T-helper 1 cell treated with Interleukin-12 subunit alpha and Interleukin-12 subunit beta and Interleukin-4 antibody, amounts not matched to agents 30 μg/mL and 1 μg/mL, for 36 hours (primary cell): ENCODE results near the gene C2orf92.
A peak's percentile ranks its signal among the peaks of the same experiment; 100 is the strongest.

ENCODE experiments used
- H3K27ac Mint-ChIP-seq: one replicate; pipeline ENCODE4 v1.8.0; 2021; ENCODE audit warnings: mild to moderate bottlenecking, mixed read lengths
- H3K27me3 Mint-ChIP-seq: one replicate; pipeline ENCODE4 v1.8.0; 2021; ENCODE audit warnings: low read depth, mixed read lengths
- H3K36me3 Mint-ChIP-seq: one replicate; pipeline ENCODE4 v1.8.0; 2021; ENCODE audit warnings: low read depth, mixed read lengths
- H3K4me1 Mint-ChIP-seq: one replicate; pipeline ENCODE4 v1.8.0; 2021; ENCODE audit warnings: low read depth, mixed read lengths
- H3K4me3 Mint-ChIP-seq: one replicate; pipeline ENCODE4 v1.8.0; 2021; ENCODE audit warnings: mild to moderate bottlenecking, moderate library complexity, mixed read lengths
- H3K9me3 Mint-ChIP-seq: one replicate; pipeline ENCODE4 v1.8.0; 2021; ENCODE audit warnings: mixed read lengths

The C2orf92 gene

GRCh38 chr2:97742381-97742847, 72.9 kb downstream of the C2orf92 start:
- Mint-ChIP-seq H3K27ac (peak overlapping the region; percentile 93), H3K27me3 (no peaks in the 10 kb centered on the region), H3K36me3 (peaks cover 43% of the 10 kb centered on the region), H3K4me1 (peaks cover 56% of the 10 kb centered on the region), H3K4me3 (peak overlapping the region; percentile 66), H3K9me3 (no peaks in the 10 kb centered on the region)

- Mint-ChIP-seq H3K27me3 (no peaks in the 10 kb centered on the region), H3K36me3 (peaks cover 35% of the 10 kb centered on the region), H3K9me3 (no peaks in the 10 kb centered on the region), H3K4me1 (peaks cover 62% of the 10 kb centered on the region), H3K27ac (peak overlapping the region; percentile 93), H3K4me3 (no peak overlapping the region)
Observed at GRCh38 chr2:97743913-97744312, 74.4 kb downstream of the C2orf92 start.

GRCh38 chr2:97745474-97746174, 76.1 kb downstream of the C2orf92 start:
- H3K27ac Mint-ChIP-seq: peak overlapping the region; percentile 18
- no peaks in the 10 kb centered on the region for H3K27me3 Mint-ChIP-seq
- H3K4me1 Mint-ChIP-seq: peaks cover 60% of the 10 kb centered on the region
- H3K4me3 Mint-ChIP-seq: peak overlapping the region; percentile 22
- H3K36me3 Mint-ChIP-seq: peaks cover 28% of the 10 kb centered on the region
- no peaks in the 10 kb centered on the region for H3K9me3 Mint-ChIP-seq

GRCh38 chr2:97747285-97747684, 77.8 kb downstream of the C2orf92 start:
- peaks cover 45% of the 10 kb centered on the region for H3K4me1 Mint-ChIP-seq
- no peaks in the 10 kb centered on the region for H3K27me3 Mint-ChIP-seq
- peaks cover 26% of the 10 kb centered on the region for H3K36me3 Mint-ChIP-seq

GRCh38 chr2:97747716-97748115, 78.2 kb downstream of the C2orf92 start:
- Mint-ChIP-seq H3K27me3 (no peaks in the 10 kb centered on the region), H3K4me3 (no peak overlapping the region), H3K27ac (no peak overlapping the region), H3K36me3 (peaks cover 24% of the 10 kb centered on the region), H3K4me1 (peaks cover 41% of the 10 kb centered on the region), H3K9me3 (no peaks in the 10 kb centered on the region)

More at GRCh38 chr2:97747285-97747684, 77.8 kb downstream of the C2orf92 start:
- Mint-ChIP-seq H3K27ac (no peak overlapping the region), H3K4me3 (no peak overlapping the region), H3K9me3 (no peaks in the 10 kb centered on the region)

- Mint-ChIP-seq H3K9me3 (no peaks in the 10 kb centered on the region), H3K27me3 (no peaks in the 10 kb centered on the region), H3K4me3 (no peak overlapping the region), H3K36me3 (peaks cover 10% of the 10 kb centered on the region), H3K4me1 (peaks cover 24% of the 10 kb centered on the region), H3K27ac (no peak overlapping the region)
Observed at GRCh38 chr2:97749581-97749980, 80.1 kb downstream of the C2orf92 start.

GRCh38 chr2:97750017-97750416, 80.5 kb downstream of the C2orf92 start:
- H3K4me1 Mint-ChIP-seq: peaks cover 22% of the 10 kb centered on the region
- no peaks in the 10 kb centered on the region for H3K27me3 Mint-ChIP-seq
- H3K4me3 Mint-ChIP-seq: no peak overlapping the region
- no peak overlapping the region for H3K27ac Mint-ChIP-seq
- no peaks in the 10 kb centered on the region for H3K9me3 Mint-ChIP-seq
- peaks cover 12% of the 10 kb centered on the region for H3K36me3 Mint-ChIP-seq

GRCh38 chr2:97751752-97752151, 82.2 kb downstream of the C2orf92 start:
- Mint-ChIP-seq H3K4me3 (no peak overlapping the region), H3K27me3 (no peaks in the 10 kb centered on the region), H3K9me3 (no peaks in the 10 kb centered on the region), H3K36me3 (peaks cover 14% of the 10 kb centered on the region), H3K27ac (no peak overlapping the region), H3K4me1 (peaks cover 9% of the 10 kb centered on the region)
